H1 (cell line): ENCODE measurements around the gene RRBP1. TPM values are rescaled to one million over a fixed set of nuclear protein-coding genes. Genes with fewer than 3 reads are reported as not detected.

Source experiments
- CEBPB ChIP-seq: IDR thresholded peaks from 2 replicates; pipeline ENCODE4 v1.6.1; 2012; ENCODE audit warnings: low read depth, low read length
- HDAC2 ChIP-seq, 2 experiments: fragments of 300-600 bp in 1 of 2; sonication (generic) in 1 of 2; IDR thresholded peaks; 2 replicates each; pipeline ENCODE4 v1.6.1; 2011 to 2012; ENCODE audit warnings: low read depth in 2 of 2, low read length in 2 of 2, mild to moderate bottlenecking in 2 of 2, moderate library complexity in 2 of 2, borderline replicate concordance in 1 of 2, inconsistent platforms in 1 of 2
- POLR2AphosphoS5 ChIP-seq: IDR thresholded peaks from 2 replicates; pipeline ENCODE4 v1.6.1; 2011; ENCODE audit warnings: low read depth, low read length
- POU5F1 ChIP-seq: IDR thresholded peaks from 2 replicates; pipeline ENCODE4 v1.6.1; 2011; ENCODE audit warnings: low read depth, mild to moderate bottlenecking, low read length, moderate library complexity
- SRF ChIP-seq: IDR thresholded peaks from 2 replicates; pipeline ENCODE4 v1.6.1; 2011; ENCODE audit warnings: mild to moderate bottlenecking, low read depth, low read length, moderate library complexity
- TEAD4 ChIP-seq: IDR thresholded peaks from 2 replicates; pipeline ENCODE4 v1.6.1; 2012; ENCODE audit warnings: low read depth, low read length, inconsistent platforms, mixed read lengths
- polyA plus RNA-seq, 7 experiments: library from polyadenylated mRNA; depleted of rRNA in 3 of 7; stranded (reverse) in 5 of 7; unstranded in 2 of 7; fragments of >200 nt in 5 of 7; fragments of 200-250 nt in 2 of 7; gene quantifications; 1 replicate in 5 of 7; 2 replicates in 1 of 7; 4 replicates in 1 of 7; pipeline versions ENCODE4 v1.2.1 to v1.2.3, GENCODE V29; 2011 to 2013; ENCODE audit warnings: missing spikeins in 2 of 7, mixed read lengths in 2 of 7
- total RNA-seq: library from RNA; stranded (reverse); fragmentation: NEBNext Ultra II Directional; extraction: Animal tissue kit (Norgen Biotek cat#: 25700); gene quantifications from 2 replicates; pipeline ENCODE4 v1.2.1, GENCODE V29; 2021

Gene RRBP1
- total and polyA plus RNA-seq, 2 of the 8 experiments (the other 6 are each of a cell fraction or from before 2014, with no cell fraction given), result 15.9 to 157 TPM

GRCh38 chr20:17622086-17622850 lies 59.8 kb downstream of the RRBP1 start (continued):
- TF ChIP-seq CEBPB (no peak), HDAC2 (IDR thresholded peaks at IDR 0.05; ENCODE audit: borderline replicate concordance in 1 of 2, low read depth in 2 of 2, low read length in 2 of 2) (no peak), SRF (no peak), POLR2AphosphoS5 (no peak), POU5F1 (no peak), TEAD4 (no peak)
- TF ChIP-seq, all 59 proteins: peak for 0
